Germinal center (tissue), 1 donor: ENCODE results near the gene ZBTB33.

ENCODE experiments used
- DNase-seq: peaks from one replicate; pipeline ENCODE4 v3.0.0; 2012; ENCODE audit warnings: mixed read lengths, low spot score

The ZBTB33 gene

DNA sequence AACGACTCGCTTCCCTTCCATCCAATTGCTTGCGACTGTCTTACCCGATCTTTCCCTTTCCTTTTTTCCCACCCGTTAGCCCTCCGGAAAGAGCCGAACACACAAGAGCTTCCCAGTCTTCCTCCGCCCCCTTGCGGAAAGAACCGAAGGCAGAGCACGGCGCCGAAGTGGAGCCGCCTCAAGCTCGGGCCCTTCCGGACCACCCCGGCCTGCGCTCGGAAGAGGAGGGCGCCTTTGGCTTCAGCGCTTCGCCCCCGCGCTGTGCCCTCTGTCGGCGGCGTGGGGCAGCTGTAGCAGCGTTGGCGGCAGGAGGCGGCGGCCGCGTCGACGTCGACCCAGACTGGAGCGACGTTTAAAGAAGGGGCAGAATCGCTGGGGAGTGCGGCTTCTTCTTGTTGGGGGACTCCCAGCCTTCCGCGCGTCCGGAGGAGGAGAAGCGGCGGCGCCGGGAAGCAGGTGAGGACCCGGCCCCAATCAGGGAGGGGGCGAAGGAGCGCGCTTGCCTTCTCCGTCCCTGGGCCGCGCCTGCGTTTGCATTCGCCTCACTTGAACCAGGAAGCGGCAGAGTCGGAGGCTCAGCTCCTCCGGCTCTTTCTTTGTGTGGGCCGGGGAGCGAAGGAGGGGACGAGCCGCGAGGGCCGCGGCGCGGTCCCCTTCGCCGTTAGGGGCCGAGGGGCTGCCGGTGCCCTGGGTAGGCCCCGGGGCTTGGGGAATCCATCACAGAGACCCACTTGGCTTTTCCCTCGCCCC lies at the start of gene ZBTB33:
TSS of gene ZBTB33 (plus strand) at position 291 of the 750 bp plus-strand sequence. CDS start 2,604 bp downstream, outside the sequence.
- DNase-seq: peak; percentile 83

DNA sequence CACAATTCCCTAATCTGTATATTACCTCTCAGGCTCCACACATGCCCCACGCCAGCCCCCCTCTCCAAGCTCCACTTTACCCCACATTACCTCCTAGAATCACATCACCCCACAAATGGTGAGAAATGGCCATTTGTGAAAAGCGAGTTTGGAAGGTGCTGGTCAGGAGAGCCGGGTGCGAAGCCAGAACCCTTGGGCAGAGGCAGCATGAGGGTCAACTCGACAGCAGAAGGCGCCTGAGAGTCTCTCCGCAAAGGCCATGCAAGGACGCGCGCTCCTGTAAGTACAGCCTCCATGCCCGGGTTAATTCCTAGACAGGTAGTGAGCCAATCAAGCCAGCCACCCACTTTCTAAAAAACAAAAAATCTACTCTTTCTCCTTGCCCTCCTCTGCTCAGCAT lies 49.8 kb upstream of the ZBTB33 start:
- no peak for DNase-seq

DNA sequence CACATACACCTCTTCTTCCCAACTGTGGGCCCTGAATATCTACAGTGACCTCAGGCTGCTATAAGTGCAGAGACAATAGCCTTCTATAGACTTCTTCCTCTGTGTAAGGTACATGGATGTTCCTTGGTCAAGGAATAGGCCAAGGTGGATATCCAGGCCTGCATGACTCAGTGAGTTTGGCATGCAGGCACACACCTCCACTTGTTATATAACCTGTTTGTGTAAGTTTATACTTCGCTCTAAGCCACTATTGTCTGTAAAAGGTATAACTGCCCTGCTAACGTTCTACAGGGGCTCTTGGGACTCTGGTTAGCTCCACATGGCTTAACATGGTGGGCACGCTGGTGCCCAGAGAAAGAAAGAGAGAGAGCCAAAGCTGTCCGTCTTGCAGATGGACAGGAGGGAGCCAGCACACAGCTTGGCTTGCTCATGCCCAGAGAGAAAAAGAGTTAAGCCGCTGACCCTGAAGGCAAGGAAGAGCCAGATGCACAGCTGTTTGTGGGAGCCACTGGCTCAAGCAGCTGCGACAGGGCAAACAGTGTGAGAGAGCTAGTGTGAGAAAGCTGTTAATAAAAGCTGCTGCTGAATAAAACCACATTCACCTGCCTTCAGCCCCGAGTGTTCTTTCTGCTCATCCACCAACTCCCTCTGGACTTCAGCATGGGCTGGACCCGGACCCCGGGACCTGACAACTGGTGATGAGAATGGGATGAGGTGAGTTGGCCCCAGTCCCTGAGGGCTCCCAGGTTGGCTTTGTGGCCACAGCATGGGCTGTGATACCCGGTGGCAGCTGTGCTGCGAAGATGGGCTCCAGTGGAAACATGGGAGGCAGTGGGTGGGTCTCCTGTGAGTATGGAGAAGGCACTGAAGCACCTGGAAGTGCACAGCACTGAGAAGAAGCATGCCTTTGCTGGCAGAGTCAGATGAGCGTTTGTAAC lies 44.5 kb upstream of the ZBTB33 start:
- no peak for DNase-seq

DNA sequence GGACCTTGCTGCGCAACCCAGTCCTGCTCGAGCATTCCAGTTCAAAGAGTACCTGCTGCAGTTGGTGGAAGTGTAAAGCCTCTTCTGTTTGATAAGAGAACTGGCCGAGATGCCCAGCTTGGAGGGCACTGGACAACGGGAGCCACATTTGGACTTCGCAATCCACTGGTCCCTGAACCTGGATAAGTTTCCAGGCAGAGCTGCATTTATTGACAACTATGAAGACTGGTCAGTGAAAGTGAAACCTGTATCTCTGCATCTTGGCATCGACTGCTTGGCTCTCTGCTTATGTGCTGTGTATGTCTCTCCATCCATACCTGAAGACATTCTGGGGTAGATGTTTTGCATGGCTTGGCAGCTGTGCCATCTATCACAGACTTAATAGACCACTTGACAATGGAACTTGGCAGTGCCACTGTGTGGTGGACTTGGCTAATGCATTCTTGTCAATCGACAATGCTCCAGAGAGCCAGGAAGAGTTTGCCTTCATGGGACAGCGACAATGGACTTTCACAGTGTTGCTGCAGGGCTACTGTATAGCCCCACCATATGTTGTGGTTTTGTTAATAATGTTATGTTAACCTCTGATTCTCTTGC lies 43.5 kb upstream of the ZBTB33 start:
- DNase-seq: no peak

GRCh38 chrX:120213438-120214265 lies 37.0 kb upstream of the ZBTB33 start:
- DNase-seq: peak; percentile 36

GRCh38 chrX:120223374-120223773 lies 27.2 kb upstream of the ZBTB33 start:
- DNase-seq: no peak

DNA sequence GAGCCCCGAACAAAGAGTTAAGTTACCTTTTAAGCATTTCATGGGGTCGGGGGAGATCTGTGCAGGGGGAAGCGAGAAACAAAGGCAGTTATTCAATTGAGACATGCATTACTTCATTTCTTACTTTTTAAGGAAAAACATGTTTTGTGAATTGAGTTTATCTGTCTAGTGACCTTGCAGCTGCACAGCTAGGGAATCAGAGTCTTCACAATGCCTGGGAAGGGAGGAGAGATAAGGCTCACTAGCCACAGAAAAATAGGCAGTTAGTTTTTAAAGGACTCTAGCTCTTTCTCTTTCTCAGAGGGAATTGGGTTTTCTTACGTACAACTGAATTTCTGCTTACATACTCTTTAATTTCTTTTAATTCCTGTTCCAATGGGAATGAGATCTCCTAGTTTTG lies 26.2 kb upstream of the ZBTB33 start:
- DNase-seq: no peak

- DNase-seq: no peak
These were observed 22.3 kb upstream of the ZBTB33 start for GRCh38 chrX:120228187-120228908.

GRCh38 chrX:120235284-120235683 lies 15.3 kb upstream of the ZBTB33 start:
- no peak for DNase-seq

DNA sequence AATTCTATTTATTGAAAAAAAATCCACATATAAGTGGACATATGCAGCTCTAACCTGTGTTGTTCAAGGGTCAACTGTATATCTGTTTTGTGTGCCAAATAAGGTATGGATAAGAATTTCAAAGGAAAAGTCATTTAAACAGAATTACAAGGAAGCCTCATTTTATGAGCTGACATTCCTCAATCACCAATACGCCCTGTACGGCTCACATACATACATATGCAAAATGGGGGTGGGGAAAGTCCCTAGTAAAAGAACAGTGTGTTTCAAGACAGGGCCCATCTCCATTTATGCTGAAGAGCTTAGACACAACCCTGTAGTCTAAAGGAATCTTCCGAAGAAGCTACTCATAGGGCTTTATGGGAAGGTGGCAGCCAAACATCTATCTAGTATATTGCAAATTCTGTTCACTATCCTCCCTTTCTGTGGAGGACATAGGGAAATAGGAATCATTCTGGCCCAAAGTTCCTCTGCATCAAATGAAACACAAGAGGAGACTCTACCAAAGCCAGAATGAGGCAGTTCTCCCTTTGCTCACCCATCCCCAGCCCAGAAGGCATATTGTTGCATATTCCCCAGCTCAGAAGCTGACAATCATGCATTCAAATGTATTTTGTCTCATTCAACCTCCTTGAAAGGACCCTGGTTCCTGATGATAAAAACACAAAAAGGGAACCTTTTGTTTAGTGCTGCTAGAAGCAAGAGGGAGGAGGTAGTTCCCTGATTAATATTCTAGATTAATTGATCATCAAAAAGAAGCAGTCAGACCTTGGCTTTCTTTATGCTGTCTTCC lies 13.7 kb upstream of the ZBTB33 start:
- no peak for DNase-seq

- no peak for DNase-seq
These were observed 11.7 kb upstream of the ZBTB33 start for GRCh38 chrX:120238933-120239332.

- DNase-seq: no peak
These were observed 7.8 kb upstream of the ZBTB33 start for GRCh38 chrX:120242813-120243212.

DNA sequence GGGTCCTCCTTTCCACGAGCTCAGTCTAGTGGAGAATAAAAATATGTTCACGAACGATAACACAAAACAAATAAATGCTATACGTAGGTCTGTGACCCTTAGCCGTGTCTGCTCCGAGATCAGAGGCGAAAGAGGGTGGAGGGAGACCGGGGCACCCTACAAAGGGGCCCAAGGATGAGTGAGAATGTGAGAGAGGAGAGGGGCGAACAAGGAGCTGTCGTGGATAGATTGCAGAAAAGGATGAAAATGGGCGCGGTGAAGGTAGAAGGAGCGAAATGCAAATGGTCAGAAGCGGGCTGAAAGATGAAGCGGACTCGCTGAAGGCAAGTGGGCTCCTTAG lies 6.2 kb upstream of the ZBTB33 start:
- no peak for DNase-seq

DNA sequence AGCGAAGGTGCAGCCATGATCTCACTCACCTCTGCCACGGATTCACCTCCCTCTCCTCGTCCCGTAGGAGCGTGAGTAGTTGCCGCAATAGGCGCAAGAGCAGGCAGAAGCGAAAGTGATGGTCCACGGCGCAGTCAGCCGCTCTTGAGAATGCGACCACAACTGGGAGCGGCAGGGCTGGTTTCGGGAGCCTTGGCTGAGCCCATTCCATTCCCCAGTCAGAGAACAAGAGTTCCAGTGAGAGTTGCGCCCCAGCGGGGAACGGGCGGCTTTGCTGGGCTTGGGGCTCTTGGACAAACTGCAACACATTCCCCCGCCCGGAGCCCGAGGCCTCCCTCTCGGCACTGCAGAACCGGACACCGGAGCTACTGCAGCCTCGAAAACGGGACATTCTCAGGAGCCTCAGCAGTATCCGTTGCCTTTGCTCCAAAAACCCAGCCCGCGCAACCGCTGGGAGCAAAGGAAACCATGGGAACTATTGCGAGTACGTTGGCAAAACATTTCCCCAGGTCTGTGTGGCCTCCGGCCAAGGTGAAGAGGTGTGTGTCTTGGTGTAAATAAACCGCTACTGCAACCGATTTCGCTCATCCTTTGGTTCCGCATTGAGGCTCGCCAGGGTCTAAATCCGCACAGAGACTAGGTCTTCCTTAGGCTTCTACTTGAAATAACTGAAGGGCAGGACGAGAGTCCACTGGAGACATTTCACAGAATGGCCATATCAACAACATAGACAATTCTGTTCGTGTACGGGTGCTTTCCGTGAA lies 5.7 kb upstream of the ZBTB33 start:
- DNase-seq: peak; percentile 15

DNA sequence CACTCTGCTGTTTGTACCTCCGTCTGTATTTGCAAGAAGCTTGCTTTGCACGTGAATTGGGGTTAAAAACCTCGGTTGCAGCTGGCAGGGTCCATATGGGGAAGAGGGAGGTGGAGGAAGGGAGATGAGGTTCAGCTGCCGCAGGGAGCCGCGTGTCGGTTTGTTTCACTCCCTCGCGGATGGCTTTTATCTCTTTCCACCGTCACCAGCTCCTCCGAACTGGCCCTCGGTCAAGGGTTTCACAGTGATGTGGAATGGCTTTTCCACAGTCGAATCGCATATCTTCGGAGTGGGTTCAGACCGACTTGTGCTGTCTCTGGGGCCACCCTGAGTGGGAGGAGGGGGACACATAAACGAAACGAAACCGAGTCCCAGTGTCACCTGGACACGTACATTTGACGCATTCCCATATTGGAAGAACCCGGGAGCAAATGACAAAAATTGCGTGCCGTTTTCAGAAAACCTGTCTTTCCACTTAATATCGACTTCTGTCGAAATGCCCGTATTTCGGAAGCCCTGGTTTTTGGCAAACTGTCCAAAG lies 929 bp downstream of the ZBTB33 start:
- peak; percentile 38 for DNase-seq

- no peak for DNase-seq
These were observed 3.2 kb downstream of the ZBTB33 start for GRCh38 chrX:120253784-120254183.

DNA sequence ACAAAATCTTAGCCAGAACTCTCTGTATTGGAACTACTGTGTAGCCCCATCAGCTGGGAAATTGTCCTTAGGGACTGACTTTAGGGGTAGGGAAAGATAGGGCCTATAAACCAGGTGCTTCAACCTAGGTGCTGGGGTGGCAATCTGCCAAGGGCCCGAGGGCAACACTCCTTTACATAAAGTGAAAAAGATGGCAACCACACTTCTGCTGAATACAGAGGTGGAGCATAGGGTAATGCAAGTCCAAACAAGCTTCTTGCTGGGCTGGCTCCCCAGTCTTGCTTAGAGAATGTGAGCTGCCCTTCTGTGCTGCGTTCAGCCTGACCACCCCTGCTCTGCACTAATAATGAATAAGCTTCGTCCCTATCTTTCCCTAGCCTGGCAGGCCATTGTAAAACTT lies 9.8 kb downstream of the ZBTB33 start:
- no peak for DNase-seq

- no peak for DNase-seq
These were observed 12.5 kb downstream of the ZBTB33 start for GRCh38 chrX:120262859-120263708.
